Peyer's patch (tissue), 4 donors: ENCODE results near the gene RBBP8.

Experiments used
- CTCF ChIP-seq, 6 experiments: fragments of 450-650 bp in 4 of 6; fragments of 200-600 bp in 2 of 6; sonication (generic) in 1 of 6; IDR thresholded peaks; one replicate each; pipeline ENCODE4 v1.5.1; 2017 to 2019; ENCODE audit warnings: antibody characterized with exemption in 6 of 6, mild to moderate bottlenecking in 3 of 6, moderate library complexity in 1 of 6
- POLR2A ChIP-seq, 2 donors: fragments of 450-650 bp; IDR thresholded peaks; one replicate each; pipeline ENCODE4 v1.5.1; 2017; ENCODE audit warnings: antibody characterized with exemption in 2 of 2, mild to moderate bottlenecking in 2 of 2, moderate library complexity in 2 of 2

GRCh38 chr18:22921772-22922171, 11.4 kb upstream of the RBBP8 start:
- no peak for TF ChIP-seq CTCF (IDR thresholded peaks at IDR 0.05)
- no peak for TF ChIP-seq POLR2A (IDR thresholded peaks at IDR 0.05)
